Heart right ventricle (tissue), 16 donors: ENCODE data around the gene ANAPC15. TPM values are rescaled to one million over a fixed set of nuclear protein-coding genes. Genes with fewer than 3 reads are reported as not detected.

Experiments used
- ATAC-seq, 8 donors: fragments of 200-7000 bp; cut with Tn5 transposase; one replicate each; pipeline ENCODE4 v1.9.1; 2020; ENCODE audit warnings: mild to moderate bottlenecking in 8 of 8, moderate library complexity in 8 of 8, moderate number of reproducible peaks in 1 of 8
- DNase-seq, 2 donors: peaks; one replicate each; pipeline ENCODE4 v3.0.0-alpha.2; 2020
- H3K27ac ChIP-seq, 10 donors: fragments of 200-600 bp; sonication (generic) in 2 of 10; one replicate each; pipeline versions ENCODE4 v1.5.0 to v1.8.0; 2020 to 2022; ENCODE audit warnings: mild to moderate bottlenecking in 3 of 10
- H3K27me3 ChIP-seq, 7 donors: fragments of 200-600 bp; one replicate each; pipeline ENCODE4 v1.8.0; 2021 to 2022; ENCODE audit warnings: mild to moderate bottlenecking in 2 of 7
- H3K36me3 ChIP-seq, 9 donors: fragments of 200-600 bp; sonication (generic) in 1 of 9; one replicate each; pipeline versions ENCODE4 v1.5.0 to v1.8.0; 2020 to 2022; ENCODE audit warnings: mild to moderate bottlenecking in 2 of 9
- H3K4me1 ChIP-seq, 9 donors: fragments of 200-600 bp; sonication (generic) in 1 of 9; one replicate each; pipeline versions ENCODE4 v1.5.0 to v1.8.0; 2020 to 2022; ENCODE audit warnings: mild to moderate bottlenecking in 4 of 9
- H3K4me3 ChIP-seq, 10 donors: fragments of 200-600 bp; sonication (generic) in 2 of 10; one replicate each; pipeline versions ENCODE4 v1.5.0 to v1.8.0; 2020 to 2022; ENCODE audit warnings: mild to moderate bottlenecking in 7 of 10, moderate library complexity in 2 of 10
- H3K9me3 ChIP-seq, 11 donors: fragments of 200-600 bp in 10 of 11; sonication (generic) in 2 of 11; one replicate each; pipeline versions ENCODE4 v1.5.0 to v1.8.0; 2013 to 2022; ENCODE audit warnings: mild to moderate bottlenecking in 2 of 11, control low read depth in 1 of 11, moderate library complexity in 1 of 11
- WGBS, 2 donors: extraction: QIAGEN DNeasy Blood & Tissue Kit; methylation state at CpG; one replicate each; pipeline ENCODE4 v1.1.7; 2013; ENCODE audit warnings: inconsistent platforms in 1 of 2; 5-methylcytosine and 5-hydroxymethylcytosine counted together
- intact Hi-C, 10 donors: fragments of 100-400 bp; cut with DNase I; formaldehyde crosslinking; loops; one replicate each; pipeline versions ENCODE4 v1.11.1 to v1.14.2; 2022
- microRNA-seq, 2 donors: library from miRNA; unstranded; fragments of <30 nt; microRNA quantifications; one replicate each; pipeline ENCODE4 v1.2.0, GENCODE V29; 2021
- polyA plus RNA-seq, 2 donors: library from polyadenylated mRNA; stranded (reverse); fragments of 200-250 nt; gene quantifications; one replicate each; pipeline ENCODE4 v1.2.3, GENCODE V29; 2013
- total RNA-seq, 10 donors: library from RNA; stranded (reverse); fragmentation: NEBNext Ultra II Directional in 3 of 10; extraction: Animal tissue kit (Norgen Biotek cat#: 25700) in 3 of 10; gene quantifications; one replicate each; pipeline versions ENCODE4 v1.2.1 to v1.2.4, GENCODE V29; 2021 to 2023
- TF ChIP-seq, protein P1 (sequence below), 9 donors: fragments of 200-600 bp; sonication (generic) in 2 of 9; IDR thresholded peaks; one replicate each; pipeline versions ENCODE4 v1.5.0 to v1.8.0; 2021 to 2022; ENCODE audit warnings: antibody characterized with exemption in 9 of 9, mild to moderate bottlenecking in 5 of 9, moderate library complexity in 1 of 9
- donor health status: Arrhythmogenic right ventricular cardiomyopathy.
- donor health status: ischemic (EF 13 %, LVEDD 7.1; RV severe dilation, severe dysfunction).
- donor health status: healthy with polysubstance abuse.
- donor health status: DM: no; HTN: yes; CAD: no.
- donor health status: DM: no; HTN: no; CAD: no.
- donor health status: ischemic (EF 25% LVEDD 6.9; RV normal size, moderate dysfunction).
- donor health status: ischemic (EF 25% LVEDD 5.7; RV mildly dilated, moderate dysfunction).
- donor health status: healthy.
- donor health status: DM: yes; HTN: yes; CAD: no.
- donor health status: Ischemic cardiomyopathy.
- donor health status: ischemic (EF 35%, LVEDD 5.7; RV mildly dilated, moderate dysfunction).
- donor health status: nonischemic (EF 11% LVEDD 7.7; RV severe dilation, severe dysfunction).
- donor health status: DM: yes; HTN: yes; CAD: no.
- donor health status: PGD.
- donor health status: ischemic (EF 29% LVEDD 5.4; RV normal size, mild dysfunction).
- donor health status: nonischemic (EF 23%, LVEDD 6.1; RV moderate dilation, normal function).

Gene ANAPC15
- total and polyA plus RNA-seq, 12 donors: 31.8 to 104 (median 46.8) TPM

DNA sequence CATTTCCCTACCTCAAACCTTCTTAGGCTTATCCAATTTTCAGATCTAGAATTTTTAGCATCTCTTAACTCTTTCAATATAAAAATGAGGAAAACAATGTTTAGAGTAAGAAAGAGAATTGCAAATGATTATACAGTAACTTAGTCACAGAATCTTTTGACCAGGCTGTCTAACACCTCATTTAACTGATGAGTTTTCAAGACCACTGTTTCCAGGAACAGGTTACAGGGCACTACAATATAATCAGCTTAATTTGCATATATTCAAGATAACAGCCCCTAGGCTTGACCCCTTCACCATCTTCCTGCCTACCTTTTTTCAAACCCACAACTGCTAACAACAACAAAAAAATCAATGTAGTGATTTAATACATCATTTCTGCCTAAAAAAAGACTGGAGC, 44.8 kb downstream of the ANAPC15 start:
- H3K4me3 ChIP-seq: no peak overlapping the region
- H3K36me3 ChIP-seq: peaks cover 0 to 47% (median 0%) of the 10 kb centered on the region in 9 donors
- intact Hi-C loops: no loop called here

DNA sequence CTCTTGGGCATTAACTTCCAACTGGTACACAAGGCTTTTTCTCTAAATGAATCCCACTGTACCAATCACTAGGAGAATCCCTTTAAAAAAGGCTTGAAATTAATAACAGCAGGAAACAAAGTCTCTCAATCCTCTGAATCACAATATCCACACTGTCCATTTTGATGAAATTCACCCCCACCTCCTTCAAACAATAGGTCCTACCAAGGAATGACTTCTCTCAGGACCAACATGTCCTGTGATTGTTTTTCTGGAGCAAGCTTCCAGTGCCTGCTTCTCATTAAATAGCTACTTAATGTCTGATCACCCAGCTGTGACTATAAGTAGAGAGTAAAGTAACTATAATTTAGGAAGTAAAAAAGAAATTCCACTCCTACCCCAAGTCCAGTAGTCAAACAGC, 45.2 kb downstream of the ANAPC15 start:
- intact Hi-C loops: no loop called here
- Histone ChIP-seq H3K27me3 (no peaks in the 10 kb centered on the region), H3K27ac (peak overlapping the region in 7 of 10 donors; percentile 5 to 87 (median 51)), H3K4me3 (no peak overlapping the region), H3K36me3 (peaks cover 0 to 51% (median 0%) of the 10 kb centered on the region in 9 donors), H3K9me3 (no peaks in the 10 kb centered on the region), H3K4me1 (peaks cover 6 to 63% (median 46%) of the 10 kb centered on the region in 9 donors)
- ATAC-seq (no peak), DNase-seq (no peak)
- TF ChIP-seq, protein P1, sequence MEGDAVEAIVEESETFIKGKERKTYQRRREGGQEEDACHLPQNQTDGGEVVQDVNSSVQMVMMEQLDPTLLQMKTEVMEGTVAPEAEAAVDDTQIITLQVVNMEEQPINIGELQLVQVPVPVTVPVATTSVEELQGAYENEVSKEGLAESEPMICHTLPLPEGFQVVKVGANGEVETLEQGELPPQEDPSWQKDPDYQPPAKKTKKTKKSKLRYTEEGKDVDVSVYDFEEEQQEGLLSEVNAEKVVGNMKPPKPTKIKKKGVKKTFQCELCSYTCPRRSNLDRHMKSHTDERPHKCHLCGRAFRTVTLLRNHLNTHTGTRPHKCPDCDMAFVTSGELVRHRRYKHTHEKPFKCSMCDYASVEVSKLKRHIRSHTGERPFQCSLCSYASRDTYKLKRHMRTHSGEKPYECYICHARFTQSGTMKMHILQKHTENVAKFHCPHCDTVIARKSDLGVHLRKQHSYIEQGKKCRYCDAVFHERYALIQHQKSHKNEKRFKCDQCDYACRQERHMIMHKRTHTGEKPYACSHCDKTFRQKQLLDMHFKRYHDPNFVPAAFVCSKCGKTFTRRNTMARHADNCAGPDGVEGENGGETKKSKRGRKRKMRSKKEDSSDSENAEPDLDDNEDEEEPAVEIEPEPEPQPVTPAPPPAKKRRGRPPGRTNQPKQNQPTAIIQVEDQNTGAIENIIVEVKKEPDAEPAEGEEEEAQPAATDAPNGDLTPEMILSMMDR (IDR thresholded peaks at IDR 0.05): no peak

More for the DNA sequence above, 44.8 kb downstream of the ANAPC15 start:
- H3K9me3 ChIP-seq: no peaks in the 10 kb centered on the region
- no peak for ATAC-seq
- H3K27me3 ChIP-seq: no peaks in the 10 kb centered on the region
- H3K4me1 ChIP-seq: peaks cover 6 to 67% (median 48%) of the 10 kb centered on the region in 9 donors
- peak overlapping the region in 6 of 10 donors; percentile 5 to 87 (median 54) for H3K27ac ChIP-seq
- TF ChIP-seq, protein P1 (IDR thresholded peaks at IDR 0.05): no peak
- no peak for DNase-seq

DNA sequence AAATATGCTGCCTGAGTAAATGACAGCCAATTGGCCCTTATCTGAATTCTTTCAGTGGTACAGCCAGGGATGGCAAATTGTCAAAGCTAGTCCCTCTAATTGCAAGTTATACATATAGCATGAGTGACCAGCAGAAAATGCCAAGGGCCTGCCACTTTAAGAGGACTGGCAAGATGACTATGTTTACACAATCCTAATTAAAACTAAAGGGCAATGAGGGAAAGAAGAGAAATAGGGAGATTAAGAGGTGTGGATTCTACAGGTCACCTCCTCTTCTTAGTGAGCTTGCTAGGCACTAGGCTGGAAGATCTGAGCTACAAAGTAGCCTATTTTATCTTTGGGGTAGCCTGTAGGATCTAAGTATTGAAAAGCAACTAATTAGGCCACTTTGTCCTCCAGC, 45.6 kb downstream of the ANAPC15 start:
- H3K4me1 ChIP-seq: peaks cover 6 to 59% (median 42%) of the 10 kb centered on the region in 9 donors
- no peak for ATAC-seq

DNA sequence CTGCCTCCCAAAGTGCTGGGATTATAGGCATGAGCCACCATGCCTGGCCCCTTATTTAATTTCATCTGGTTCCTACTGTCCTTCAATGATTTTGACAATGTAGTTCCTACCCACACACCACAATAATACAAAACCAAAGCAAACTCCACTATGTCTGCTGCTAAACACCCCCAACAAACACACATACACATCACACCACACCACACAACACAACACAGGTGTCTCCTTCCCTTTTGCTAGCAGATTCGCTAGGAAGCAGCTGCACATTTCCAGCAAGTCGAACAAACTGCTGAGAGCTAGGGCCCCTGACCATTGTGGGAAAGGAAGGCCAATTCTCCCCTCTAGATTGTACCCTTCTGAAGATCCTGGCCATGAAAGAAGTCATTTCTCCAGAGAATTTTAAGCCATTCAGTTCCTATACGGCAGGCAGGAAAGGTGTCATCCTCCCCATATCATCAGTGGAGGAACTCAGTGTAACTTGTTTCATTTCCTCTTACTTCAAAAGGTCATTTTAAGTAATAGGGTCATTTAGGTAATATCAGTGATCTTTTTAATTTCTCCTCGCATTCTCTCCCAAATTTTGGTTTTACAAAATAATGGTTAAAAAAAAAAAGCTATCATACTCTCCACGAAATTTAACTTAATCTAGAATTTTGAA, 50.6 kb downstream of the ANAPC15 start:
- Histone ChIP-seq H3K4me1 (peaks cover 0 to 19% (median 13%) of the 10 kb centered on the region in 9 donors), H3K27ac (no peak overlapping the region), H3K27me3 (no peaks in the 10 kb centered on the region), H3K9me3 (no peaks in the 10 kb centered on the region), H3K4me3 (no peak overlapping the region), H3K36me3 (peaks cover 0 to 56% (median 0%) of the 10 kb centered on the region in 9 donors)
- 88 to 91% methylated on average over 5 of the region's 5 CpGs for WGBS, 2 donors
- intact Hi-C loops: no loop called here
- TF ChIP-seq, protein P1 (IDR thresholded peaks at IDR 0.05): no peak
- DNase-seq (no peak), ATAC-seq (no peak)

More for the DNA sequence above, 45.6 kb downstream of the ANAPC15 start:
- peaks cover 0 to 55% (median 0%) of the 10 kb centered on the region in 9 donors for H3K36me3 ChIP-seq
- DNase-seq: no peak
- H3K9me3 ChIP-seq: no peaks in the 10 kb centered on the region
- intact Hi-C loops: no loop called here
- H3K4me3 ChIP-seq: no peak overlapping the region
- no peaks in the 10 kb centered on the region for H3K27me3 ChIP-seq
- TF ChIP-seq, protein P1 (IDR thresholded peaks at IDR 0.05): no peak
- H3K27ac ChIP-seq: peak overlapping the region in 8 of 10 donors; percentile 5 to 87 (median 45)

Small RNA genes lying within 50 kb of the gene (microRNA-seq; reads per million reads assigned to microRNA genes)
- 0 reads per million in 2 donors for gene MIR3165

Other genes with a start within 250 kb of the ANAPC15 start
- not detected for gene DEFB131B, start 234.2 kb downstream of the ANAPC15 start, total RNA-seq
- not detected for gene DEFB131B, start 234.2 kb downstream of the ANAPC15 start, polyA plus RNA-seq
- gene XNDC1N, start 184.1 kb downstream of the ANAPC15 start, total RNA-seq: 1 to 10 TPM in 9 of 10 donors, under 1 TPM in 1; 1.00 to 4.4 (median 3.4) TPM
- 1 to 10 TPM; 1.5 to 4.7 TPM for gene XNDC1N, start 184.1 kb downstream of the ANAPC15 start, polyA plus RNA-seq
- gene RNF121, start 183.6 kb downstream of the ANAPC15 start, total RNA-seq: 10 to 100 TPM; 16.4 to 24.6 (median 19.2) TPM
- gene RNF121, start 183.6 kb downstream of the ANAPC15 start, polyA plus RNA-seq: 10 to 100 TPM in 1 of 2 donors, 1 to 10 TPM in 1; 8.3 to 25.7 TPM
- 100 to 1,000 TPM in 1 of 10 donors, 1 to 10 TPM in 9; 2.0 to 101 (median 4.2) TPM for gene IL18BP, start 113.8 kb downstream of the ANAPC15 start, total RNA-seq
- 1 to 10 TPM; 5.0 to 6.5 TPM for gene IL18BP, start 113.8 kb downstream of the ANAPC15 start, polyA plus RNA-seq
- 100 to 1,000 TPM in 2 of 10 donors, 10 to 100 TPM in 8; 60.8 to 117 (median 83.4) TPM for gene NUMA1, start 32.2 kb downstream of the ANAPC15 start, total RNA-seq
- gene NUMA1, start 32.2 kb downstream of the ANAPC15 start, polyA plus RNA-seq: 100 to 1,000 TPM in 1 of 2 donors, 10 to 100 TPM in 1; 54.1 to 159 TPM
- 1 to 10 TPM; 2.3 to 9.1 (median 4.7) TPM for gene LRRC51, start 31.8 kb downstream of the ANAPC15 start, total RNA-seq
- 1 to 10 TPM; 2.5 to 2.8 TPM for gene LRRC51, start 31.8 kb downstream of the ANAPC15 start, polyA plus RNA-seq
- gene LAMTOR1, start 9.4 kb downstream of the ANAPC15 start, total RNA-seq: 100 to 1,000 TPM in 1 of 10 donors, 10 to 100 TPM in 9; 76.5 to 103 (median 81.8) TPM
- gene LAMTOR1, start 9.4 kb downstream of the ANAPC15 start, polyA plus RNA-seq: 100 to 1,000 TPM in 1 of 2 donors, 10 to 100 TPM in 1; 58.3 to 158 TPM
- under 1 TPM in 1 of 10 donors, not detected in 9; 0.21 TPM for gene TOMT, start 6.8 kb downstream of the ANAPC15 start, total RNA-seq
- not detected for gene TOMT, start 6.8 kb downstream of the ANAPC15 start, polyA plus RNA-seq
- gene FOLR3, start 23.0 kb upstream of the ANAPC15 start, total RNA-seq: 1 to 10 TPM in 1 of 10 donors, under 1 TPM in 2, not detected in 7; 0.59 to 1.1 (median 0.67) TPM
- under 1 TPM in 1 of 2 donors, not detected in 1; 0.23 TPM for gene FOLR3, start 23.0 kb upstream of the ANAPC15 start, polyA plus RNA-seq
- 1 to 10 TPM in 2 of 10 donors, under 1 TPM in 5, not detected in 3; 0.23 to 1.4 (median 0.59) TPM for gene FOLR1, start 79.4 kb upstream of the ANAPC15 start, total RNA-seq
- under 1 TPM; 0.16 to 0.37 TPM for gene FOLR1, start 79.4 kb upstream of the ANAPC15 start, polyA plus RNA-seq
- 10 to 100 TPM in 7 of 10 donors, 1 to 10 TPM in 3; 7.5 to 84.4 (median 10.8) TPM for gene FOLR2, start 104.1 kb upstream of the ANAPC15 start, total RNA-seq
- gene FOLR2, start 104.1 kb upstream of the ANAPC15 start, polyA plus RNA-seq: 10 to 100 TPM in 1 of 2 donors, 1 to 10 TPM in 1; 6.8 to 10.8 TPM
- gene INPPL1, start 112.1 kb upstream of the ANAPC15 start, total RNA-seq: 100 to 1,000 TPM in 9 of 10 donors, 10 to 100 TPM in 1; 97.7 to 146 (median 107) TPM
- gene INPPL1, start 112.1 kb upstream of the ANAPC15 start, polyA plus RNA-seq: 100 to 1,000 TPM in 1 of 2 donors, 10 to 100 TPM in 1; 50.1 to 141 TPM
- gene PHOX2A, start 131.5 kb upstream of the ANAPC15 start, total RNA-seq: not detected
- not detected for gene PHOX2A, start 131.5 kb upstream of the ANAPC15 start, polyA plus RNA-seq